PFSK-1 (cell line): ENCODE results near the gene SCAF4.

Experiments used
- FOXP2 ChIP-seq: optimal IDR thresholded peaks from 2 replicates; pipeline ENCODE3; 2011; ENCODE audit warnings: borderline replicate concordance, control low read depth, inconsistent platforms; ENCODE audit not compliant: insufficient read depth; ENCODE audit errors: extremely low read length, extremely low read depth
- POLR2AphosphoS5 ChIP-seq: IDR thresholded peaks from 2 replicates; pipeline ENCODE4 v1.6.1; 2012; ENCODE audit warnings: low read depth, mild to moderate bottlenecking, control low read depth, low read length, moderate library complexity
- SIN3A ChIP-seq: IDR thresholded peaks from 2 replicates; pipeline ENCODE4 v1.6.1; 2012; ENCODE audit warnings: mild to moderate bottlenecking, low read length, moderate library complexity, borderline replicate concordance; ENCODE audit not compliant: insufficient read depth
- TAF1 ChIP-seq: IDR thresholded peaks from 2 replicates; pipeline ENCODE4 v1.6.1; 2012; ENCODE audit warnings: low read length, control low read depth, borderline replicate concordance; ENCODE audit not compliant: insufficient read depth
- TF ChIP-seq, protein P1 (sequence below), 2 experiments: IDR thresholded peaks; 2 replicates each; pipeline versions ENCODE4 v1.6.1 to v1.8.0; 2011 to 2012; ENCODE audit warnings: low read depth in 2 of 2, low read length in 2 of 2, control low read depth in 1 of 2, inconsistent platforms in 1 of 2, mild to moderate bottlenecking in 1 of 2, moderate library complexity in 1 of 2; ENCODE audit not compliant: insufficient read depth in 1 of 2

The SCAF4 gene

GRCh38 chr21:31730712-31731055 lies 1.2 kb downstream of the SCAF4 start:
- TF ChIP-seq TAF1 (0 out of 2 replicates have a peak, but pooled peaks have one; percentile 21), POLR2AphosphoS5 (no peak)

DNA sequence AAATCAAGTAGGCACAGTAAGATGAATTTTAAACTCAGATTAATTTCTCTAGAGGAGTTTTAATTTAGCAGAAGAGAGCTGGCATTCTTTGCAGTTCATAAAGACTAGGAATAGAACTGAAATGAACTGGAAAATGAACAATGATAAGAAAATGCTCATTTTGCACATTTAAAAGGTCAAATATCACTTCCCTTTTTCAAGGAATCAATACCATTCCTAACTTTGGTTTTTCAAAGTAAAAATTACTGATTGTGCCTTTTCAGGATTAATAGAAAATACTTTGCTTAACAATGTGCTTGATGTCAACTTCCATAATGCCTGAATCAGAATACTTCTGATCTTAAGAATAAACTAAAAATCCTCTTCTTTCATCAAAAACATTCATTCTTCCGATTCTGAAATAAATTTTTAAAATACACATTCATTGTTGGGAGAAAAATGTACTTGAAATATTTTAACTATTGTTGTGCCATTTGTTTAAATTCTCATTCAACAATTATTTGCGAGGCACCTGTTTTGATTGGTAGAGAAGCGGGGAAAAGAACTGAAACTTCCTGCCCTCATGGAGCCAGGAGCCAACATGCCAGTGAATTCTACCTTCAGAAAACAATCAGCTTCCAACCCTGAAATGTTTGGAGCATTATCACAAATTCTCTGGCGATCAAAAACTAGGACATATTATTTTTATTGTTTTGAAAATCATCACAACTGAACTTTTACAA lies 2.1 kb downstream of the SCAF4 start:
- no peak for TF ChIP-seq SIN3A
- no peak for TF ChIP-seq TAF1
- TF ChIP-seq, protein P1, sequence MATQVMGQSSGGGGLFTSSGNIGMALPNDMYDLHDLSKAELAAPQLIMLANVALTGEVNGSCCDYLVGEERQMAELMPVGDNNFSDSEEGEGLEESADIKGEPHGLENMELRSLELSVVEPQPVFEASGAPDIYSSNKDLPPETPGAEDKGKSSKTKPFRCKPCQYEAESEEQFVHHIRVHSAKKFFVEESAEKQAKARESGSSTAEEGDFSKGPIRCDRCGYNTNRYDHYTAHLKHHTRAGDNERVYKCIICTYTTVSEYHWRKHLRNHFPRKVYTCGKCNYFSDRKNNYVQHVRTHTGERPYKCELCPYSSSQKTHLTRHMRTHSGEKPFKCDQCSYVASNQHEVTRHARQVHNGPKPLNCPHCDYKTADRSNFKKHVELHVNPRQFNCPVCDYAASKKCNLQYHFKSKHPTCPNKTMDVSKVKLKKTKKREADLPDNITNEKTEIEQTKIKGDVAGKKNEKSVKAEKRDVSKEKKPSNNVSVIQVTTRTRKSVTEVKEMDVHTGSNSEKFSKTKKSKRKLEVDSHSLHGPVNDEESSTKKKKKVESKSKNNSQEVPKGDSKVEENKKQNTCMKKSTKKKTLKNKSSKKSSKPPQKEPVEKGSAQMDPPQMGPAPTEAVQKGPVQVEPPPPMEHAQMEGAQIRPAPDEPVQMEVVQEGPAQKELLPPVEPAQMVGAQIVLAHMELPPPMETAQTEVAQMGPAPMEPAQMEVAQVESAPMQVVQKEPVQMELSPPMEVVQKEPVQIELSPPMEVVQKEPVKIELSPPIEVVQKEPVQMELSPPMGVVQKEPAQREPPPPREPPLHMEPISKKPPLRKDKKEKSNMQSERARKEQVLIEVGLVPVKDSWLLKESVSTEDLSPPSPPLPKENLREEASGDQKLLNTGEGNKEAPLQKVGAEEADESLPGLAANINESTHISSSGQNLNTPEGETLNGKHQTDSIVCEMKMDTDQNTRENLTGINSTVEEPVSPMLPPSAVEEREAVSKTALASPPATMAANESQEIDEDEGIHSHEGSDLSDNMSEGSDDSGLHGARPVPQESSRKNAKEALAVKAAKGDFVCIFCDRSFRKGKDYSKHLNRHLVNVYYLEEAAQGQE (IDR thresholded peaks at IDR 0.05; ENCODE audit: insufficient read depth in 1 of 2, low read depth in 2 of 2, low read length in 2 of 2): no peak
- no peak for TF ChIP-seq POLR2AphosphoS5
- no peak for TF ChIP-seq FOXP2

- TF ChIP-seq, protein P1 (IDR thresholded peaks at IDR 0.05; ENCODE audit: insufficient read depth in 1 of 2, low read depth in 2 of 2, low read length in 2 of 2): no peak
- TF ChIP-seq SIN3A: no peak
- no peak for TF ChIP-seq POLR2AphosphoS5
- no peak for TF ChIP-seq FOXP2
- TF ChIP-seq TAF1: no peak
Measured at GRCh38 chr21:31728952-31729351, 3.0 kb downstream of the SCAF4 start.

- TF ChIP-seq TAF1 (no peak), FOXP2 (no peak), SIN3A (no peak), POLR2AphosphoS5 (no peak)
- TF ChIP-seq, protein P1 (IDR thresholded peaks at IDR 0.05; ENCODE audit: insufficient read depth in 1 of 2, low read depth in 2 of 2, low read length in 2 of 2): no peak
Measured at GRCh38 chr21:31728191-31728590, 3.7 kb downstream of the SCAF4 start.

DNA sequence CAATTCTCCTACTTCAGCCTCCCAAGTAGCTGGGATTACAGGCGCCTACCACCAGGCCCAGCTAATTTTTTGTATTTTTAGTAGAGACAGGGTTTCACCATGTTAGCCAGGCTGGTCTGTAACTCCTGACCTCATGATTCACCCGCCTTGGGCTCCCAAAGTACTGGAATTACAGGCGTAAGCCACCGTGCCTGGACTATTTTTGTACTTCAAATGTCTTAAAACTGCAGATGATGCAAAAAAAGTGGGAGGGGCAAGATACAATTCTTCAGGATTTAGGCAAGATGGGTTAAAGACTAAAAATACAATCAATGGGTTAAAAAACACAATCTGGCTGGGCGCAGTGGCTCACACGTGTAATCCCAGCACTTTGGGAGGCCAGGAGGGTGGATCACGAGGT lies 4.7 kb downstream of the SCAF4 start:
- no peak for TF ChIP-seq TAF1
- no peak for TF ChIP-seq SIN3A
- TF ChIP-seq, protein P1 (IDR thresholded peaks at IDR 0.05; ENCODE audit: insufficient read depth in 1 of 2, low read depth in 2 of 2, low read length in 2 of 2): no peak
- TF ChIP-seq FOXP2: no peak
- no peak for TF ChIP-seq POLR2AphosphoS5
